ENCODE data around the gene ZRANB3.

ZRANB3 gene

DNA sequence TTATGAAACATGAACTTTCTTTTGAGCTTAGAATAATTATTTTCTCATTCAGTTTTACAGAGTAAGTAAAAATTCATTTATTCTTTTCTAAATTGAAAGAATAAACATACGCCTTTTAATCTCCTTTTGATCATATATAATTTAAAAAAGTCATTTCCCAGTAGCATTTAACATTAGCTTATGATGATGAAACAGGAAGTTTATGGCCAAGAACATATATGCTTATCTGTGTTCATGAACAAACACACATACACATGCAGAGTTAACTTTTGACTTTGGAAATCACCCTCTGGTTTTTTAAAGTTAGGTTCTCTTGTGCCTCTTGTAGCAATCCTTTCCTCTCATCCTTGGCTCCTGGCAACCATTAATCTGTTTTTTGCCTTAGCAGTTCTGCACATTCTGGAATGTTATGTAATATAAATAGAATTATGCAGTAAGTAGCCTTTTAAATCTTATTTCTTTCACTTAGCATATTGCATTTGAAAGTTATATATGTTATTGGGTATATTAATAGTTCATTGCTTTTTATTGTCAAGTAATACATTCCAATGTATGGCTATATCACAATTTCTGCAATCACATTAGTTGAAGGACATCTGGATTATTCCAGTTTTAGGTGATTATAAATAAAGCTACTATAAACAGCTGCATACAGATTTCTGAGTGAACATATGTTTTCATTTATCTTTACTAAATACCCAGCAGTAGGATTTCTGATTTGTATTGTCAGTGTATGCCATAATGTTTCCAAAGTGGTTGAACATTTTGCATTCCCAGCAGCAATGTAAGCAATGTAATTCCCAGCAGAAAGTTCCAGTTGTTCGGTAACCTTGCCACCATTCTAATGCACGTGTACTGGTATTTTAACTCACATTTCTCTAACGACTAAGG is 210.3 kb downstream of the ZRANB3 start:
- no peak for DNase-seq
- TF ChIP-seq, protein P1, sequence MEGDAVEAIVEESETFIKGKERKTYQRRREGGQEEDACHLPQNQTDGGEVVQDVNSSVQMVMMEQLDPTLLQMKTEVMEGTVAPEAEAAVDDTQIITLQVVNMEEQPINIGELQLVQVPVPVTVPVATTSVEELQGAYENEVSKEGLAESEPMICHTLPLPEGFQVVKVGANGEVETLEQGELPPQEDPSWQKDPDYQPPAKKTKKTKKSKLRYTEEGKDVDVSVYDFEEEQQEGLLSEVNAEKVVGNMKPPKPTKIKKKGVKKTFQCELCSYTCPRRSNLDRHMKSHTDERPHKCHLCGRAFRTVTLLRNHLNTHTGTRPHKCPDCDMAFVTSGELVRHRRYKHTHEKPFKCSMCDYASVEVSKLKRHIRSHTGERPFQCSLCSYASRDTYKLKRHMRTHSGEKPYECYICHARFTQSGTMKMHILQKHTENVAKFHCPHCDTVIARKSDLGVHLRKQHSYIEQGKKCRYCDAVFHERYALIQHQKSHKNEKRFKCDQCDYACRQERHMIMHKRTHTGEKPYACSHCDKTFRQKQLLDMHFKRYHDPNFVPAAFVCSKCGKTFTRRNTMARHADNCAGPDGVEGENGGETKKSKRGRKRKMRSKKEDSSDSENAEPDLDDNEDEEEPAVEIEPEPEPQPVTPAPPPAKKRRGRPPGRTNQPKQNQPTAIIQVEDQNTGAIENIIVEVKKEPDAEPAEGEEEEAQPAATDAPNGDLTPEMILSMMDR (IDR thresholded peaks at IDR 0.05; ENCODE audit: low read depth, low read length) = no peak

DNA sequence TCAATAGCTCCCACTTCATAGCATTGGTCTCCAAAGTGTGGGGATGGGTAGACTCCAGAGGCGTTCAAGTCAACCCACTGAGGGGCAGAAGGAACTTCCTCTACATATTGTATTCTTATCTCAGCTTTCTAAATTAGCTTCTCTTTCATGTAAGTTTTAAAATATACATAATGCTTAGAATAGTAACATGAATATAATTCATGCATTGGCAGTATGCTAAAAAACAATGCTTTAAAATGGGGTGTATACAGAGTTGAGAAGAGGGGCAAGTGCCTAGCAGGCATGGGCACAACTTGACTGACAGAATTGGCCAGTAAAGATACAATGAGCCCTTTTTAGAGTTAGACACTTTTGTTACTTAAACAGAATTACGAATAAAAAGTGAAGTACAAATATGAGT is 212.2 kb downstream of the ZRANB3 start:
- Histone ChIP-seq H3K27ac (no peak overlapping the region), H3K4me3 (ENCODE audit: low read depth, low read length) (no peak overlapping the region), H3K36me3 (no peaks in the 10 kb centered on the region), H3K27me3 (ENCODE audit: insufficient read depth, low read depth, severe bottlenecking) (no peaks in the 10 kb centered on the region), H3K9me3 (ENCODE audit: severe bottlenecking) (no peaks in the 10 kb centered on the region)
- no peak for DNase-seq
- TF ChIP-seq, protein P1 (IDR thresholded peaks at IDR 0.05; ENCODE audit: low read depth, low read length) = no peak

More for the DNA sequence above, 210.3 kb downstream of the ZRANB3 start:
- no peak overlapping the region for H3K27ac ChIP-seq
- H3K27me3 ChIP-seq (ENCODE audit: insufficient read depth, low read depth, severe bottlenecking) = no peaks in the 10 kb centered on the region
- H3K9me3 ChIP-seq (ENCODE audit: severe bottlenecking) = no peaks in the 10 kb centered on the region
- no peaks in the 10 kb centered on the region for H3K36me3 ChIP-seq
- H3K4me3 ChIP-seq (ENCODE audit: low read depth, low read length) = no peak overlapping the region

DNA sequence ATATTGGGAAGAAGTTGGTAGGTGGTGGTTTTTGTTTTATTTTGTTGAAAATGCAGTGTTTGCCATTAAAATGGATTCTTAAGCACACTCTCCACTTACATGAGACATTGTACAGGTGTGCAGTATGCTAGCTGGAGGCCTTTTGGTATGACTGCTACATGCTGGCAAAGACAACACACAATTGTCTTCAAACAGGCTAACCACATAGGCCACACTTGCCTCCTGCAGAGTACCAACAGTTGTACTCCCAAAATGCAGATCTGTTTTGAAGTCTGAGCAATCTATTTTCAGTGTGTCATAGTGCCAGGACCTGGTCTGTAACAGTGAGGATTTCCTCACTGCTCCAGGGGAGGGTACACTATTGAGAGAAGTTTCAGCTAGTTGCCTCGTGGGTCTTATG is 213.6 kb downstream of the ZRANB3 start:
- Histone ChIP-seq H3K9me3 (ENCODE audit: severe bottlenecking) (no peaks in the 10 kb centered on the region), H3K27me3 (ENCODE audit: insufficient read depth, low read depth, severe bottlenecking) (no peaks in the 10 kb centered on the region), H3K36me3 (0 out of 2 replicates have a peak, but pooled peaks cover 1% of the 10 kb centered on the region), H3K27ac (no peak overlapping the region), H3K4me3 (ENCODE audit: low read depth, low read length) (no peak overlapping the region)
- no peak for DNase-seq
- TF ChIP-seq, protein P1 (IDR thresholded peaks at IDR 0.05; ENCODE audit: low read depth, low read length) = no peak

GRCh38 chr2:135311962-135312361 is 219.1 kb downstream of the ZRANB3 start:
- H3K36me3 ChIP-seq = 0 out of 2 replicates have a peak, but pooled peaks cover 2% of the 10 kb centered on the region
- no peaks in the 10 kb centered on the region for H3K27me3 ChIP-seq (ENCODE audit: insufficient read depth, low read depth, severe bottlenecking)
- H3K27ac ChIP-seq = no peak overlapping the region
- no peak for DNase-seq
- TF ChIP-seq, protein P1 (IDR thresholded peaks at IDR 0.05; ENCODE audit: low read depth, low read length) = no peak
- no peak overlapping the region for H3K4me3 ChIP-seq (ENCODE audit: low read depth, low read length)
- H3K9me3 ChIP-seq (ENCODE audit: severe bottlenecking) = no peaks in the 10 kb centered on the region

DNA sequence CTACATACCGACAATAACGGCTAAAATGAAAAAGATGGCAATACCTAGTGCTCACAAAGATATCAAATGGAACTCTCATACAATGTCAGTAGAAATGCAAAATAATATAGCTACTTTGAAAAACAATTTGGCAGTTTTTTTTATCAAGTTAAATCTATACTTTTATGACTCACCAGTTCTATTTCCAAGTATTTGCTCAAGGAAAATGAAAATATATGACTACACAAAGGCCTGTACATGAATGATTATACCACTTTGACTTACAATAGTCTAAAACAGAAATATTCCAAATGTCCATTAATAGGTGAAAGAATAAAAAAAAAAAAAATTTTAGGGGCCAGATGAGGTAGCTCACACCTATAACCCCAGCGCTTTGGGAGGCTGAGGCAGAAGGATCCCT is 219.8 kb downstream of the ZRANB3 start:
- no peak for DNase-seq
- no peaks in the 10 kb centered on the region for H3K9me3 ChIP-seq (ENCODE audit: severe bottlenecking)
- no peaks in the 10 kb centered on the region for H3K27me3 ChIP-seq (ENCODE audit: insufficient read depth, low read depth, severe bottlenecking)
- H3K4me3 ChIP-seq (ENCODE audit: low read depth, low read length) = no peak overlapping the region
- TF ChIP-seq, protein P1 (IDR thresholded peaks at IDR 0.05; ENCODE audit: low read depth, low read length) = no peak
- H3K27ac ChIP-seq = no peak overlapping the region
- H3K36me3 ChIP-seq = 0 out of 2 replicates have a peak, but pooled peaks cover 2% of the 10 kb centered on the region
